Panc1 (cell line): ENCODE data around the gene SNX3. TPM values are rescaled to one million over a fixed set of nuclear protein-coding genes. Genes with fewer than 3 reads are reported as not detected.

Experiments used
- ATAC-seq: fragments of 200-7000 bp; cut with Tn5 transposase; 2 replicates; pipeline ENCODE4 v1.9.1; 2020; ENCODE audit warnings: mild to moderate bottlenecking, moderate library complexity
- BruUV-seq: library from RNA; stranded (reverse); fragments of 400-500 nt; replicated peaks from 2 replicates; lab custom pipeline; 2021; lab: Mats Ljungman, UMichigan
- CTCF ChIA-PET: fragments of 300-600 bp; sonication (Branson Sonifier 250); formaldehyde crosslinking; loops from one replicate; lab custom pipeline; 2022; ENCODE audit warnings: antibody characterized with exemption; lab: Charles Lee
- POLR2A ChIA-PET: fragments of 300-600 bp; sonication (Branson Sonifier 250); formaldehyde crosslinking; loops from one replicate; lab custom pipeline; 2022; ENCODE audit warnings: antibody characterized with exemption; lab: Charles Lee
- DNase-seq: peaks from one replicate; pipeline ENCODE4 v3.0.0-alpha.2; 2010; ENCODE audit warnings: low read depth, low spot score
- H3K27ac ChIP-seq: 2 replicates; pipeline ENCODE4 v1.5.1; 2011; ENCODE audit warnings: mild to moderate bottlenecking, low read length, inconsistent platforms
- H3K27me3 ChIP-seq: fragments of 200-500 bp; sonication (Bioruptor generic); 2 replicates; pipeline ENCODE4 v1.6.0; 2014; ENCODE audit warnings: low read length, inconsistent platforms; ENCODE audit not compliant: control insufficient read depth, insufficient read depth
- H3K36me3 ChIP-seq: fragments of 200-500 bp; sonication (Bioruptor generic); 2 replicates; pipeline ENCODE4 v1.5.1; 2014; ENCODE audit warnings: inconsistent platforms, mild to moderate bottlenecking, low read length, moderate library complexity; ENCODE audit not compliant: control insufficient read depth, insufficient read depth
- H3K4me1 ChIP-seq: 2 replicates; pipeline ENCODE4 v1.5.1; 2011; ENCODE audit warnings: inconsistent platforms, mild to moderate bottlenecking, low read length, moderate library complexity; ENCODE audit not compliant: control insufficient read depth, insufficient read depth
- H3K4me3 ChIP-seq, 2 experiments: 2 replicates each; pipeline ENCODE4 v1.5.1; 2011 to 2012; ENCODE audit warnings: low read depth in 2 of 2, low read length in 2 of 2, mild to moderate bottlenecking in 2 of 2, inconsistent platforms in 1 of 2, moderate library complexity in 1 of 2
- H3K9me3 ChIP-seq: fragments of 200-500 bp; sonication (Bioruptor generic); 2 replicates; pipeline ENCODE4 v1.5.1; 2014; ENCODE audit warnings: low read depth, mild to moderate bottlenecking, inconsistent platforms, low read length, moderate library complexity; ENCODE audit not compliant: control insufficient read depth, insufficient read depth
- POLR2AphosphoS5 ChIP-seq: IDR thresholded peaks from 2 replicates; pipeline ENCODE4 v1.6.1; 2012; ENCODE audit warnings: mild to moderate bottlenecking, low read depth, low read length, moderate library complexity
- SIN3A ChIP-seq: IDR thresholded peaks from 2 replicates; pipeline ENCODE4 v1.6.1; 2012; ENCODE audit warnings: low read depth, mild to moderate bottlenecking, low read length, moderate library complexity, borderline replicate concordance; ENCODE audit not compliant: insufficient read depth
- TCF7L2 ChIP-seq: IDR thresholded peaks from 2 replicates; pipeline ENCODE4 v1.6.1; 2011; ENCODE audit warnings: mild to moderate bottlenecking, low read depth, low read length, inconsistent platforms
- in situ Hi-C: cut with HindIII; loops from 2 replicates; pipeline ENCODE4 v1.10.0; 2016; ENCODE audit warnings: low sequenced_read_pairs, low pct_unique_long_range_greater_than_20kb
- intact Hi-C: fragments of 100-400 bp; cut with micrococcal nuclease; formaldehyde crosslinking; loops from one replicate; pipeline ENCODE4 v1.10.0; 2022; ENCODE audit not compliant: unreplicated experiment
- total RNA-seq: library from RNA; stranded (reverse); gene quantifications from one replicate; pipeline ENCODE4 v1.2.1, GENCODE V29; 2021; ENCODE audit not compliant: unreplicated experiment
- TF ChIP-seq, protein P1 (sequence below): fragments of 450-650 bp; IDR thresholded peaks from 2 replicates; pipeline ENCODE4 v1.5.1; 2017; ENCODE audit warnings: mild to moderate bottlenecking
- TF ChIP-seq, protein P2 (sequence below), 2 experiments: IDR thresholded peaks; 2 replicates each; pipeline ENCODE4 v1.6.1; 2011 to 2012; ENCODE audit warnings: low read depth in 2 of 2, control low read depth in 1 of 2, low read length in 1 of 2, mild to moderate bottlenecking in 1 of 2, moderate library complexity in 1 of 2; ENCODE audit not compliant: insufficient read depth in 1 of 2

The SNX3 gene
- total RNA-seq, 1 experiment from 2014 or later: 223 TPM

DNA sequence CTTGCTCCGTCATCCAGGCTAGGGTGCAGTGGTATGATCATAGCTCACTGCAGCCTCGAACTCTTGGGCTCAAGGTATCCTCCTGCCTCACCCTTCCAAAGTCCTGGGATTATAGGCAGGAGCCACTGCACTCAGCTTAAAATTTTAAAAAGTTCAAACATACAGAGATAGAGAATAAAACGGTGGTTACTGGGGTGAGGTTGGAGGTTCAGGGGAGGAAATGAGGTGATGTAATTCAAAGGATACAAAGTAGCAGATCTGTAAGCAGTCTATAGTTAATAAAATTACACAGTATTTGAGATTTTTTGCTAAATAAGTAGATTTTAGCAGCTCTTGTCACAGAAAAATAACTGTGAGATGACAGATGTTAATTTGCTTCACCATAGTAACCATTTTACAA is 26.5 kb upstream of the SNX3 start:
- no TSS peak for BruUV-seq
- CTCF ChIA-PET: no interaction called here
- no peaks in the 10 kb centered on the region for H3K27me3 ChIP-seq
- H3K9me3 ChIP-seq: no peaks in the 10 kb centered on the region
- no peak overlapping the region for H3K27ac ChIP-seq
- H3K36me3 ChIP-seq: no peaks in the 10 kb centered on the region
- TF ChIP-seq SIN3A: no peak
- no peak for TF ChIP-seq TCF7L2
- TF ChIP-seq, protein P1, sequence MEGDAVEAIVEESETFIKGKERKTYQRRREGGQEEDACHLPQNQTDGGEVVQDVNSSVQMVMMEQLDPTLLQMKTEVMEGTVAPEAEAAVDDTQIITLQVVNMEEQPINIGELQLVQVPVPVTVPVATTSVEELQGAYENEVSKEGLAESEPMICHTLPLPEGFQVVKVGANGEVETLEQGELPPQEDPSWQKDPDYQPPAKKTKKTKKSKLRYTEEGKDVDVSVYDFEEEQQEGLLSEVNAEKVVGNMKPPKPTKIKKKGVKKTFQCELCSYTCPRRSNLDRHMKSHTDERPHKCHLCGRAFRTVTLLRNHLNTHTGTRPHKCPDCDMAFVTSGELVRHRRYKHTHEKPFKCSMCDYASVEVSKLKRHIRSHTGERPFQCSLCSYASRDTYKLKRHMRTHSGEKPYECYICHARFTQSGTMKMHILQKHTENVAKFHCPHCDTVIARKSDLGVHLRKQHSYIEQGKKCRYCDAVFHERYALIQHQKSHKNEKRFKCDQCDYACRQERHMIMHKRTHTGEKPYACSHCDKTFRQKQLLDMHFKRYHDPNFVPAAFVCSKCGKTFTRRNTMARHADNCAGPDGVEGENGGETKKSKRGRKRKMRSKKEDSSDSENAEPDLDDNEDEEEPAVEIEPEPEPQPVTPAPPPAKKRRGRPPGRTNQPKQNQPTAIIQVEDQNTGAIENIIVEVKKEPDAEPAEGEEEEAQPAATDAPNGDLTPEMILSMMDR: no peak
- no peak for TF ChIP-seq POLR2AphosphoS5
- TF ChIP-seq, protein P2, sequence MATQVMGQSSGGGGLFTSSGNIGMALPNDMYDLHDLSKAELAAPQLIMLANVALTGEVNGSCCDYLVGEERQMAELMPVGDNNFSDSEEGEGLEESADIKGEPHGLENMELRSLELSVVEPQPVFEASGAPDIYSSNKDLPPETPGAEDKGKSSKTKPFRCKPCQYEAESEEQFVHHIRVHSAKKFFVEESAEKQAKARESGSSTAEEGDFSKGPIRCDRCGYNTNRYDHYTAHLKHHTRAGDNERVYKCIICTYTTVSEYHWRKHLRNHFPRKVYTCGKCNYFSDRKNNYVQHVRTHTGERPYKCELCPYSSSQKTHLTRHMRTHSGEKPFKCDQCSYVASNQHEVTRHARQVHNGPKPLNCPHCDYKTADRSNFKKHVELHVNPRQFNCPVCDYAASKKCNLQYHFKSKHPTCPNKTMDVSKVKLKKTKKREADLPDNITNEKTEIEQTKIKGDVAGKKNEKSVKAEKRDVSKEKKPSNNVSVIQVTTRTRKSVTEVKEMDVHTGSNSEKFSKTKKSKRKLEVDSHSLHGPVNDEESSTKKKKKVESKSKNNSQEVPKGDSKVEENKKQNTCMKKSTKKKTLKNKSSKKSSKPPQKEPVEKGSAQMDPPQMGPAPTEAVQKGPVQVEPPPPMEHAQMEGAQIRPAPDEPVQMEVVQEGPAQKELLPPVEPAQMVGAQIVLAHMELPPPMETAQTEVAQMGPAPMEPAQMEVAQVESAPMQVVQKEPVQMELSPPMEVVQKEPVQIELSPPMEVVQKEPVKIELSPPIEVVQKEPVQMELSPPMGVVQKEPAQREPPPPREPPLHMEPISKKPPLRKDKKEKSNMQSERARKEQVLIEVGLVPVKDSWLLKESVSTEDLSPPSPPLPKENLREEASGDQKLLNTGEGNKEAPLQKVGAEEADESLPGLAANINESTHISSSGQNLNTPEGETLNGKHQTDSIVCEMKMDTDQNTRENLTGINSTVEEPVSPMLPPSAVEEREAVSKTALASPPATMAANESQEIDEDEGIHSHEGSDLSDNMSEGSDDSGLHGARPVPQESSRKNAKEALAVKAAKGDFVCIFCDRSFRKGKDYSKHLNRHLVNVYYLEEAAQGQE (IDR thresholded peaks at IDR 0.05; ENCODE audit: insufficient read depth in 1 of 2, low read depth in 2 of 2, low read length in 1 of 2): no peak
- intact Hi-C loops (no loop called here), in situ Hi-C loops (no loop called here)
- no peak overlapping the region for H3K4me3 ChIP-seq
- ATAC-seq: no peak
- DNase-seq: no peak
- H3K4me1 ChIP-seq: no peaks in the 10 kb centered on the region
- POLR2A ChIA-PET: interaction anchor here (0.6 kb wide), 1 partner anchor 12 kb away, joined by 3 read pairs; no protein-coding TSS in a partner anchor

DNA sequence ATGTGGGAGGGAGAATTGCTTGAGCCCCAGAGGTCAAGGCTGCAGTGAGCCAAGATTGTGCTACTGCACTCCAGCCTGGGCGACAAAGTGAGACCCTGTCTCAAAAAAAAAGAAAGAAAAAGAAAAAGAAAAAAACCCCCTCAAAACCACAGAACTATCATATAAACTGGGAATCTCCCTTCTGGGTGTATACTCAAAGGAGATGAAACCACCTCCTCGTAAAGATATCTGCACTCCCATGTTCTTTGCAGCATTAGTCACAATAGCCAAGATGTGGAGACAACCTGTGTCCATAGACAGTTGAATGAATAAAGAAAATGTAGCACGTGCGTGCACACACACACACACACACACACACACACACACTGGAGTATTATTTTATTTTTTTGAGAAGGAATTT is 25.5 kb upstream of the SNX3 start:
- DNase-seq: no peak
- H3K36me3 ChIP-seq: no peaks in the 10 kb centered on the region
- POLR2A ChIA-PET: no interaction called here
- in situ Hi-C loops (no loop called here), intact Hi-C loops (loop anchor here (1.0 kb wide), 1 partner anchor 202 kb away; no protein-coding TSS in a partner anchor)
- no TSS peak for BruUV-seq
- no peaks in the 10 kb centered on the region for H3K9me3 ChIP-seq
- ATAC-seq: no peak
- CTCF ChIA-PET: no interaction called here
- no peak overlapping the region for H3K27ac ChIP-seq
- TF ChIP-seq, protein P1: no peak
- TF ChIP-seq, protein P2 (IDR thresholded peaks at IDR 0.05; ENCODE audit: insufficient read depth in 1 of 2, low read depth in 2 of 2, low read length in 1 of 2): no peak
- TF ChIP-seq TCF7L2 (no peak), POLR2AphosphoS5 (no peak), SIN3A (no peak)
- no peaks in the 10 kb centered on the region for H3K4me1 ChIP-seq
- no peak overlapping the region for H3K4me3 ChIP-seq
- H3K27me3 ChIP-seq: no peaks in the 10 kb centered on the region
